Caco-2 (cell line): Measurements from ENCODE around the gene SPG7. TPM values are rescaled to one million over a fixed set of nuclear protein-coding genes. Genes with fewer than 3 reads are reported as not detected.

ENCODE experiments used
- BruUV-seq: library from RNA; stranded (reverse); fragments of 400-500 nt; replicated peaks from 2 replicates; lab custom pipeline; 2021; lab: Mats Ljungman, UMichigan
- CTCF ChIA-PET: fragments of 300-600 bp; sonication (Branson Sonifier 250); formaldehyde crosslinking; loops from one replicate; lab custom pipeline; 2022; ENCODE audit warnings: antibody characterized with exemption; lab: Charles Lee
- POLR2A ChIA-PET: fragments of 300-600 bp; sonication (Branson Sonifier 250); formaldehyde crosslinking; loops from one replicate; lab custom pipeline; 2022; ENCODE audit warnings: antibody characterized with exemption; lab: Charles Lee
- DNase-seq, 2 experiments: peaks; one replicate each; pipeline versions ENCODE4 v3.0.0 to v3.0.0-alpha.2; 2020 to 2022
- H3K27me3 ChIP-seq: replicated peaks from 2 replicates; pipeline ENCODE4 v1.6.0; 2011; ENCODE audit warnings: low read length; ENCODE audit not compliant: control insufficient read depth, insufficient read depth
- H3K36me3 ChIP-seq: 2 replicates; pipeline ENCODE4 v1.5.1; 2011; ENCODE audit warnings: low read length; ENCODE audit not compliant: control insufficient read depth, insufficient read depth
- H3K4me1 ChIP-seq: fragments of 250-450 bp; sonication (Bioruptor Pico); 2 replicates; pipeline ENCODE4 v1.5.1; 2020; ENCODE audit warnings: mild to moderate bottlenecking
- H3K4me3 ChIP-seq: 2 replicates; pipeline ENCODE4 v1.5.1; 2011; ENCODE audit warnings: low read depth, mild to moderate bottlenecking, control low read depth, low read length
- H3K9me3 ChIP-seq: fragments of 250-450 bp; sonication (Bioruptor Pico); 2 replicates; pipeline ENCODE4 v1.5.1; 2020; ENCODE audit warnings: mild to moderate bottlenecking, moderate library complexity
- H3K27ac Mint-ChIP-seq: one replicate; pipeline ENCODE4 v1.8.0; 2022; ENCODE audit warnings: mixed read lengths; ENCODE audit not compliant: unreplicated experiment
- H3K27me3 Mint-ChIP-seq: one replicate; pipeline ENCODE4 v1.8.0; 2022; ENCODE audit warnings: mixed read lengths; ENCODE audit not compliant: insufficient read depth, unreplicated experiment
- H3K36me3 Mint-ChIP-seq: one replicate; pipeline ENCODE4 v1.8.0; 2022; ENCODE audit warnings: mild to moderate bottlenecking, mixed read lengths; ENCODE audit not compliant: insufficient read depth, unreplicated experiment
- H3K4me1 Mint-ChIP-seq: one replicate; pipeline ENCODE4 v1.8.0; 2022; ENCODE audit warnings: low read depth, mixed read lengths; ENCODE audit not compliant: unreplicated experiment
- H3K4me3 Mint-ChIP-seq: one replicate; pipeline ENCODE4 v1.8.0; 2022; ENCODE audit warnings: mild to moderate bottlenecking, moderate library complexity, mixed read lengths; ENCODE audit not compliant: unreplicated experiment
- H3K9me3 Mint-ChIP-seq: one replicate; pipeline ENCODE4 v1.8.0; 2022; ENCODE audit warnings: mixed read lengths; ENCODE audit not compliant: unreplicated experiment
- CTCF ChIP-seq, 2 experiments: fragments of 200-600 bp in 1 of 2; IDR thresholded peaks; 1 replicate in 1 of 2; 2 replicates in 1 of 2; pipeline versions ENCODE4 v1.5.1 to v1.8.0; 2011 to 2022; ENCODE audit warnings: antibody characterized with exemption in 1 of 2, control low read depth in 1 of 2, inconsistent platforms in 1 of 2, low read depth in 1 of 2, low read length in 1 of 2, mild to moderate bottlenecking in 1 of 2, moderate library complexity in 1 of 2; ENCODE audit not compliant: insufficient read depth in 1 of 2, severe bottlenecking in 1 of 2, unreplicated experiment in 1 of 2
- intact Hi-C: fragments of 100-400 bp; cut with micrococcal nuclease; formaldehyde crosslinking; loops from one replicate; pipeline ENCODE4 v1.10.0; 2022; ENCODE audit not compliant: unreplicated experiment
- total RNA-seq: library from RNA; stranded (reverse); gene quantifications from 2 replicates; pipeline ENCODE4 v1.2.3, GENCODE V29; 2022

SPG7 gene
- total RNA-seq, 1 experiment from 2014 or later: 159 TPM

GRCh38 chr16:89575247-89576152 lies 67.3 kb downstream of the SPG7 start, which contains the start of gene CPNE7:
Gene CPNE7, plus strand, starts transcription at chr16:89575758. Its CDS starts 140 bp downstream, at chr16:89575898.
- POLR2A ChIA-PET: interaction anchor here (0.6 kb wide), 2 partner anchors 55 to 58 kb away, joined by 3 read pairs; no protein-coding TSS in a partner anchor
- no peaks in the 10 kb centered on the region for H3K27me3 ChIP-seq
- Mint-ChIP-seq H3K27ac (no peak within 1 kb of the TSS), H3K27me3 (no peaks in the 10 kb centered on the region), H3K4me3 (peak within 1 kb of the TSS; percentile 59), H3K36me3 (peaks cover 9% of the 10 kb centered on the region), H3K9me3 (no peaks in the 10 kb centered on the region), H3K4me1 (peaks cover 14% of the 10 kb centered on the region)
- CTCF ChIA-PET: interaction anchor here (0.6 kb wide), 1 partner anchor 262 kb away, joined by 4 read pairs; no protein-coding TSS in a partner anchor
- DNase-seq: peak in 1 of 2 experiments; percentile 57
- intact Hi-C loops: no loop called here
- H3K9me3 ChIP-seq: no peaks in the 10 kb centered on the region
- 0 out of 2 replicates have a peak, but pooled peaks cover 4% of the 10 kb centered on the region for H3K36me3 ChIP-seq
- BruUV-seq: no TSS peak
- no peak for TF ChIP-seq CTCF (IDR thresholded peaks at IDR 0.05; ENCODE audit: insufficient read depth in 1 of 2, low read depth in 1 of 2, low read length in 1 of 2, severe bottlenecking in 1 of 2, unreplicated experiment in 1 of 2)
- H3K4me3 ChIP-seq: peak within 1 kb of the TSS; percentile 86
- peaks cover 27% of the 10 kb centered on the region for H3K4me1 ChIP-seq

- no peaks in the 10 kb centered on the region for H3K9me3 Mint-ChIP-seq
Observed at GRCh38 chr16:89576153-89577054, 68.2 kb downstream of the SPG7 start.

More at GRCh38 chr16:89576153-89577054, 68.2 kb downstream of the SPG7 start:
- no peak overlapping the region for H3K27ac Mint-ChIP-seq
- no peak for TF ChIP-seq CTCF (IDR thresholded peaks at IDR 0.05; ENCODE audit: insufficient read depth in 1 of 2, low read depth in 1 of 2, low read length in 1 of 2, severe bottlenecking in 1 of 2, unreplicated experiment in 1 of 2)
- peak overlapping the region; percentile 86 for H3K4me3 ChIP-seq
- BruUV-seq: no TSS peak
- H3K4me1 Mint-ChIP-seq: peaks cover 14% of the 10 kb centered on the region
- no peaks in the 10 kb centered on the region for H3K27me3 ChIP-seq
- H3K4me1 ChIP-seq: peaks cover 27% of the 10 kb centered on the region
- H3K4me3 Mint-ChIP-seq: peak overlapping the region; percentile 59
- no peak for DNase-seq
- H3K9me3 ChIP-seq: no peaks in the 10 kb centered on the region
- intact Hi-C loops: no loop called here
- CTCF ChIA-PET: no interaction called here
- no peaks in the 10 kb centered on the region for H3K27me3 Mint-ChIP-seq
- POLR2A ChIA-PET: interaction anchor here (0.6 kb wide), 3 partner anchors 56 to 124 kb away, joined by 3 to 4 read pairs (median 3); no protein-coding TSS in a partner anchor
- peaks cover 2% of the 10 kb centered on the region for H3K36me3 Mint-ChIP-seq
- 0 out of 2 replicates have a peak, but pooled peaks cover 4% of the 10 kb centered on the region for H3K36me3 ChIP-seq
